ENCODE data around the gene CHIC2. TPM values are rescaled to one million over a fixed set of nuclear protein-coding genes. Genes with fewer than 3 reads are reported as not detected.

Gene CHIC2
- polyA plus RNA-seq, 10 donors: 14.8 to 25.1 (median 21.4) TPM

GRCh38 chr4:54094451-54094850 is 30.0 kb upstream of the CHIC2 start:
- no peak for DNase-seq

- no peak for DNase-seq
Observed at GRCh38 chr4:54093324-54094240, 29.2 kb upstream of the CHIC2 start.

GRCh38 chr4:54092405-54093323 is 28.3 kb upstream of the CHIC2 start:
- no peak for DNase-seq

GRCh38 chr4:54091637-54092404 is 27.4 kb upstream of the CHIC2 start:
- DNase-seq: peak; percentile 56 to 89 (median 82)

GRCh38 chr4:54090804-54091623 is 26.6 kb upstream of the CHIC2 start:
- peak in 1 of 3 donors; percentile 53 for DNase-seq

- DNase-seq: no peak
Observed at GRCh38 chr4:54090404-54090803, 26.0 kb upstream of the CHIC2 start.

- DNase-seq: no peak
Observed at GRCh38 chr4:54089875-54090274, 25.5 kb upstream of the CHIC2 start.

- DNase-seq: peak in 1 of 3 donors; percentile 69
Observed at GRCh38 chr4:54085284-54085683, 20.9 kb upstream of the CHIC2 start.

- DNase-seq: peak in 2 of 3 donors; percentile 30 to 96
Observed at GRCh38 chr4:54082168-54082567, 17.8 kb upstream of the CHIC2 start.

GRCh38 chr4:54077812-54078211 is 13.4 kb upstream of the CHIC2 start:
- DNase-seq: no peak

- no peak for DNase-seq
Observed at GRCh38 chr4:54076673-54077072, 12.3 kb upstream of the CHIC2 start.

- DNase-seq: no peak
Observed at GRCh38 chr4:54074381-54074780, 10.0 kb upstream of the CHIC2 start.

- peak in 1 of 3 donors; percentile 33 for DNase-seq
Observed at GRCh38 chr4:54073271-54073880, 9.0 kb upstream of the CHIC2 start.

- peak in 2 of 3 donors; percentile 39 to 48 for DNase-seq
Observed at GRCh38 chr4:54067166-54067565, 2.8 kb upstream of the CHIC2 start.

GRCh38 chr4:54066718-54067129 is 2.3 kb upstream of the CHIC2 start:
- no peak for DNase-seq

- DNase-seq: no peak
Observed at GRCh38 chr4:54066088-54066415, 1.6 kb upstream of the CHIC2 start.

- peak in 1 of 3 donors; percentile 22 for DNase-seq
Observed at GRCh38 chr4:54065282-54066087, 1.1 kb upstream of the CHIC2 start.

- peak in 2 of 3 donors; percentile 52 to 86 for DNase-seq
Observed at GRCh38 chr4:54063737-54064316, 578 bp downstream of the CHIC2 start.

- peak; percentile 24 to 63 (median 35) for DNase-seq
Observed at GRCh38 chr4:54063229-54063628, 1.2 kb downstream of the CHIC2 start.

All from muscle of back (tissue), 11 donors.